ENCODE results near the gene MAP2K4. TPM values are rescaled to one million over a fixed set of nuclear protein-coding genes. Genes with fewer than 3 reads are reported as not detected.

The MAP2K4 gene
- total RNA-seq: 18.4 and 19.0 TPM in 2 replicates

GRCh38 chr17:12020642-12021622, at the start of gene MAP2K4:
Gene MAP2K4 (plus strand): TSS chr17:12020877. CDS start chr17:12020887, 10 bp downstream.

GRCh38 chr17:11997147-11997971, 23.3 kb upstream of the MAP2K4 start, which contains the start of gene ZNF18:
Gene ZNF18 (minus strand): TSS chr17:11997475. CDS start chr17:11992829, 4,646 bp downstream.

Other genes with a start within 250 kb of the MAP2K4 start
- 9.2 and 11.1 TPM in 2 replicates for gene ZNF18, start 23.4 kb upstream of the MAP2K4 start, total RNA-seq

All from cardiac ventricle fibroblast (primary cell).